GM21786 (cell line): ENCODE measurements around the gene CELSR2.

Experiments
- ATAC-seq: cut with Tn5 transposase; IDR thresholded peaks from one replicate; pipeline ENCODE4 v1.9.1; 2021; ENCODE audit not compliant: unreplicated experiment

CELSR2 gene

GRCh38 chr1:109263597-109264378 is 14.4 kb downstream of the CELSR2 start:
- ATAC-seq: no peak

- no peak for ATAC-seq
Observed at GRCh38 chr1:109264379-109264755, 15.0 kb downstream of the CELSR2 start.

GRCh38 chr1:109265016-109265415 is 15.7 kb downstream of the CELSR2 start:
- ATAC-seq: no peak

- no peak for ATAC-seq
Observed at GRCh38 chr1:109265741-109266330, 16.5 kb downstream of the CELSR2 start.

- no peak for ATAC-seq
Observed at GRCh38 chr1:109266965-109267364, 17.6 kb downstream of the CELSR2 start.

GRCh38 chr1:109267743-109268300 is 18.5 kb downstream of the CELSR2 start:
- ATAC-seq: no peak

GRCh38 chr1:109268431-109269211 is 19.3 kb downstream of the CELSR2 start:
- ATAC-seq: no peak

- ATAC-seq: no peak
Observed at GRCh38 chr1:109269212-109269980, 20.1 kb downstream of the CELSR2 start.

- no peak for ATAC-seq
Observed at GRCh38 chr1:109269981-109270622, 20.8 kb downstream of the CELSR2 start.

- ATAC-seq: no peak
Observed at GRCh38 chr1:109270623-109271317, 21.4 kb downstream of the CELSR2 start.

GRCh38 chr1:109271458-109271857 is 22.1 kb downstream of the CELSR2 start:
- ATAC-seq: no peak

- no peak for ATAC-seq
Observed at GRCh38 chr1:109272021-109272799, 22.9 kb downstream of the CELSR2 start.

GRCh38 chr1:109272831-109273547 is 23.6 kb downstream of the CELSR2 start:
- ATAC-seq: no peak

- no peak for ATAC-seq
Observed at GRCh38 chr1:109273570-109274288, 24.4 kb downstream of the CELSR2 start.

GRCh38 chr1:109274533-109275476 is 25.5 kb downstream of the CELSR2 start:
- no peak for ATAC-seq

- ATAC-seq: no peak
Observed at GRCh38 chr1:109275706-109276345, 26.5 kb downstream of the CELSR2 start.
